Lower leg skin (tissue), 3 donors: ENCODE results near the gene MITF.

Experiments
- CTCF ChIP-seq, 3 donors: fragments of 450-650 bp; IDR thresholded peaks; one replicate each; pipeline ENCODE4 v1.5.1; 2016; ENCODE audit warnings: antibody characterized with exemption in 3 of 3, mild to moderate bottlenecking in 3 of 3, moderate library complexity in 2 of 3
- POLR2A ChIP-seq, 2 donors: fragments of 450-650 bp; IDR thresholded peaks; one replicate each; pipeline ENCODE4 v1.6.1; 2016 to 2017; ENCODE audit warnings: antibody characterized with exemption in 2 of 2, mild to moderate bottlenecking in 1 of 2, moderate library complexity in 1 of 2

- no peak for TF ChIP-seq CTCF (IDR thresholded peaks at IDR 0.05)
- no peak for TF ChIP-seq POLR2A (IDR thresholded peaks at IDR 0.05)
Measured at GRCh38 chr3:69803681-69804270, 64.5 kb downstream of the MITF start.
